Femur (tissue), 1 donor: ENCODE data around the gene BTBD16.
A peak's percentile ranks its signal among the peaks of the same experiment; 100 is the strongest.

ENCODE experiments used
- DNase-seq: peaks from one replicate; pipeline ENCODE4 v3.0.0-alpha.2; 2017

Gene BTBD16

DNA sequence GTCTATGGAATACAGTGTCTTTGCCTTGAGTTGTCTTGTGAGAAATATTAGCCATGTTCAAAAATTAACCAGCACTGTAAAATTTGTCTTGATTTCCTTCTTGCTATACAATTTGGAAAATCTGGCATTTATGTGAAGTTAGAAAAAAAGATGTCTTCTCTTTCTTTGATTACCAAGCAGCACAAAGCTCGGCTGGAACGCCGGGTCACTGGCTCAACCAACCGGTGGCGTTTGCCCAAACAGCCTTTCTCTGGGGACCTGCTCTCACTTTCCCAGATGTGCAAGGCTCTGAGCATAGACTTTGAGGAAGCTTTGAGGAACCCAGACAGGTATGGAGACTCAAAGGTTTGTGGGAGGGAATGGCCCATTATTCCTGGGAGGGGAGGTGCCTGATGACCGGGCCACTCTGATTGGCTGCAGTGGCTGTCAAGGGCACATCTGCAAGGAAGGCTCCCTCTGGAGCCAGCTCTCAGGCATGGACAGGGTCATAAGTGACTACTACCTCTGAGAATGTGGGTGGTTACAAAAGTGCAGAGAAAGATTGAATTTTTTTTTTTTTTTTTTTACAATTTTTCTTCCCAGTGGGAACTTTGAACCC is 5.6 kb downstream of the BTBD16 start:
- peak; percentile 6 for DNase-seq

GRCh38 chr10:122277526-122278136 is 6.5 kb downstream of the BTBD16 start:
- peak; percentile 11 for DNase-seq

DNA sequence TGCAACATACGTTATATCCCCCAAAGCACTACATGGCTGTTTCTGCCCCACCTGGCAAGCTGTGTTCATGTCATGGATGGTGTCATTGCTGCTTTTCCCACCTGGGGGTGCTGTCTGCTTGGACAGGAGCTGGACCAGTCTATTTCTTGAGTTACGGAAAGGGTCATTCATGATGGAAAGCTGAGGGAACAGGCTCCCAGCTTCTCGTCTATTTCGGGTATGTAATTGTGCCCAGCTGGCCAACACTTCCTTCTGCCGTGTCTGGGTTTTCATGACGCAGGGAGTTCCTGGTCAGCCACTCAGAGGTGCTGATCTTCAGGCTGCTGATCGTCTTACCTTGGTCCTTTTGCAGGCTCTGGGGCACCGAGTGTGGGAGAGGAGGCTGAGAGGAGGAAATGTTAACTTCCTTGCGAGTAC is 8.6 kb downstream of the BTBD16 start:
- peak; percentile 51 for DNase-seq

DNA sequence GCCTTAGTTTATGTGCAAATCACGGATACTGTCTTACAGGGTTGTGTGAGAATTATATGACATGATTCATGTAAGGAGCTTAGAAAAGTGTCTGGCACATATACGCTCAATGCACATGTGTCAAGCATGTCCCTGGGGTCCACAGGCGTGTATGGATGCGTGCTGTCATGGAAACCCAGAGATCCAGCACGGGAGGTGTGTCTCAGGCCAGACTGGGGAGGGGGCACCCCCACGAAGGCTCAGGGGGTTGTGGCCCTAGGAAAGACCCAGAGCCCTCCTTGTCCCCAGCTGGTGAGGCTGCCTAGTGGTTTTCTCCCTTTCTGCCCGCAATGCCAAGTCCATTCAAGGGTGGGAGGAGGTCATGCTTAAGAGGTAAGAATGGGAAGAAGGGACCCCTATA is 9.1 kb downstream of the BTBD16 start:
- DNase-seq, result peak; percentile 20

DNA sequence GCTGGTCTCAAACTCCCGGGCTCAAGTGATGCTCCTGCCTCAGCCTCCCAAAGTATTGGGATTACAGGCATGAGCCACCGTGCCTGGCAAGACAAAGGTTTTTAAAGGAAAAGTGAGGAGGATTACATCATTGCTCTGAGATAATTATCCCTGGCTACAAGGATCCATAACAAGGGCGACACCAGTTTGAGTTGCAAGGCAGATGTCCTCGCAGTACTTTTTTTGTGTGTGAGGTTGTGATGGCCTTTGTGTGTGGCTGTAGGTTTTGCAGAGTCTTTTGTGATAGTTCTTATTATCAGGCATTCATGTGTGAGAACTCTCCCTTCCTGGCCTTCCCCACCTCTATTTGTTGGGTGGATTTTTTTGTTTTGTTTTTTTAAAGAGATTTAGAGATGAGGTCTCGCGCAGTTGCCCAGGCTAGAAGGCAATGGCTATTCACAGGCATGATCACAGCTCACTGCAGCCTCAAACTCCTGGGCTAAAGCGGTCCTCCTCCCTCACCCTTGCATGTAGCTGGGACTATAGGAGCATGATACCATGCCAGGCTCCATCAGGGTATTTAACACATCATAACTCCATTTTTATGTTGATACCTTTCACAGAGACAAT is 10.0 kb downstream of the BTBD16 start:
- DNase-seq, result peak; percentile 8

GRCh38 chr10:122281751-122282150 is 10.7 kb downstream of the BTBD16 start:
- no peak for DNase-seq

DNA sequence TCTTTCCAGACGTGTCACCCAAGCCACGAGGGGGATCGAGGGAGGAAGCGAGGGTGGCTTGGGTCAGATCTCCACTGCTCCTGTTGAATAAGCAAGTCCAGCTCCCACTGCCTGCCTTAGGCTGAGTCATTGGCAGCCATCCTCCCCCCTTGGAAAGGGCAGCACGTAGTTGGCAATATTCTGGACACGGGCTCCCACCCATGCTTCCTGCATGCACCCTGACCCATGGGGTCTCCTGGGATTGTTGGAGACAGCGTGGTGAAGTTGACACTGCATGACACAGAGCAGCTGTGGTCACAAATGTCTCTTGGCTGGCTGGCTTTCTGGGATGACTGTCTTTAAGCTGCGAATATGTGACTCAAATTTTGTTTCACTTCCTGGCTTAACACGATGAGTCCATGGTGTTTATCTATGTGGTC is 11.2 kb downstream of the BTBD16 start:
- no peak for DNase-seq

GRCh38 chr10:122282909-122283308 is 11.8 kb downstream of the BTBD16 start:
- no peak for DNase-seq

DNA sequence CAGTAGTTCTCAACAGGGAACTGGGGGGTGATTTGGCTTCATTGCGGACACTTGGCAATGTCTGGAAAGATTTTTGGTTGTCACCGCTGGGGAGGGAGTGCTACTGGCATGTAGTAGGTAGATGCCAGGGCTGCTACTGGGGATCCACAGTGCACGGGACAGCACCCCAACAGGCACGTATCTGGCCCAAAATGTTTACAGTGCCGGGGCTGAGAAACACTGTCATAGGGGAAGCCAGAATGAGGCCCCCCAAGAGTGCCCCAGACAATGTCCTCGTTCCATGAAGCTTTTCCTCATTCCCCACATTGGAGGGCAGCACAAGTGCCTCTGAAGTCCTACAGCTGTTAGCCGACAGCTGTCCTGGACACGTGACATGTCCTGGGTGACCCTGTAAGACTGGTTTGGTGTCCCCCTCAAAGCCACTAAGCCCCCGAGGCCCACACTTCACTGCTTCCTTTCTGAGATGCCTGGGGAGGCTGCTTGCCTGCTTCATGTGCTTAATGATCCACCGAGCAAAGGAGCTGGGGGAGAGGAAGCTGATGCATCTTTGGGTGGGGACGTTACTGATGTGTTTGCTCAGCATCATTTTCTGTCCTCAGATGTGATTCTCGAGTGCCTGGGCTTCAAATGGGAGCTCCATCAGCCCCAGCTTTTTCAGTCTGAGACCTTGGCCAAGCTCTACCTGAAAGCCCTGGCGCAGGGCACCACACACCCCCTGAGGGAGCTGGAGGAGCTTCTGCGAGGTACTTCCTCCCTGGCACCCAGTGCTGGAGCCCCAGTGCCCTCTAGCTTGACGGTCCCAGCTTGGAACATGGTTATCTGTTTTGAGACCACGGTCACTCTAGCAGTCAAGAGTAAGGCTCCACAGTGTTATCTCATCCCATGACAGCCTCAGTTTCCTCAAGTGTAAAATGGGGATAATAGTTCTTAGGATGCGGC is 14.7 kb downstream of the BTBD16 start:
- DNase-seq, result no peak

DNA sequence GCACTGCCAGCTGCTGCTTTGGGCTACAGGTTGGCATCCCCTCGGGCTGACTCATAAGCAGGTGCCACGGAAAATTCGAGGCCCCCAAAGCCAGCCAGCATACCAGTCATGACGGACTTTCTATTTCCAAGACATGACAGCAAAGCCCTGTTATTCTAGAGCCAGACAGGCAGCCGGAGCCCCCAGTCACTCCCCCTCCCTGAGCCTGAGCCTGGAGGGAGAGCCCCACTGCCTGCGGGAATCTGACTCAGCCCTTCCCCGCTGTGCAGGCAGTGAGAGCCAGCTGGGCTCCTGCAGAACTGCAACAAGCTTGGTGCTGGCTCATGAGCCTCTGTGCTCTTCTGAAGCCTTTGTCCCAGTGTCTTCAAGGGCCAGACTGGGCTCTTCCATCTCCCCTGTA is 15.8 kb downstream of the BTBD16 start:
- peak; percentile 83 for DNase-seq

- DNase-seq, result no peak
Measured at GRCh38 chr10:122287570-122287969, 16.5 kb downstream of the BTBD16 start.

GRCh38 chr10:122288262-122288661 is 17.2 kb downstream of the BTBD16 start:
- no peak for DNase-seq

GRCh38 chr10:122288917-122289316 is 17.8 kb downstream of the BTBD16 start:
- DNase-seq, result no peak

DNA sequence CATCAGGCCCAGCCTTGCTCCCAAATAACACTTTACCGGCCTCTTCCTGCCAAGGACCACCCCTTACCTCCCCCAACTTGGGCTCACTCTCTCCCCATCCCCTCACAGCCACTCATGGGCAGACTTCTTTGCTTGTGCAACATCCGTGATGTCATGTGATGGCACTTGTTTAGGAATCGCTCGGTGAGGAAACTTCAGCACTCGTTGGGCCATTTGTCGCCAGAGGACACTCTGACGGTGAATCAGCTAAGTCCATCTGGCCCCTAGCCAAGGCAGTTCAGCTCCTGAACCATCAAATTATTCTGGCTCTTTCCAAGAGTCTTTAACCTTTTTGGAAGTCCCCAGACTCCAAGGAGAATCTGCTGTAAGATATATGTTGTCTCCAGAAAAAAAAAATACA is 19.2 kb downstream of the BTBD16 start:
- DNase-seq, result no peak

DNA sequence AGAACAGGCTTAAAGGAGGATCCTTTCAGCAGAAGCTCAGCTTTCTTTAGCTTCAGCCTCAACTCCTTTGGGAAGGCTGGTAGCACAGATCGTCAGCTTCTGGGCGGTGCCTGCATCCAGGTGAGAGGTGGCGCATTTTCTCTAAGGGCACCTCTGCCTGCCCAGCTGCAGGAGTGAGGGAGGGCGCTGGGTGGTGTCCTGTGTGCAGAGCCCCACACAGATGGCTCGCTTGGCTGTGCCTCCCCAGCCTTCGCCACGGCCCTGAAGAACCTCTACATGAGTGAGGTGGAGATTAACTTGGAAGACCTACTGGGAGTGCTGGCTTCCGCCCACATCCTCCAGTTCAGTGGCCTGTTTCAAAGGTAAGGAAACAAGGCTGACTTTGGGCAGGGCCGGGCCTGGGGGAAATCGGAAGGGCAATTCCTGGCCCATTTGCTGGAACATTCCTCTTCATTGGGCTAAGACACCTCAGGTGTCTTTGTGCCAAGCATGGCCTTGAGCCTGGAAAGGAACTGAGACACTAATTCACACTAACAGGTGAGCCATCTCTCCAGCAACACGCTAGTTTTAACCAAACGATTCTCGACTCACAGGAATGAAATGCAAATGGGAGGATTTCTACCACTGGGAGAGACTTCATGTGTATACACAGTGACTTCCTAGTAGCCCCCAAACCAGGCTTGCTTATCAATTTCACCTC is 19.9 kb downstream of the BTBD16 start:
- DNase-seq, result no peak

DNA sequence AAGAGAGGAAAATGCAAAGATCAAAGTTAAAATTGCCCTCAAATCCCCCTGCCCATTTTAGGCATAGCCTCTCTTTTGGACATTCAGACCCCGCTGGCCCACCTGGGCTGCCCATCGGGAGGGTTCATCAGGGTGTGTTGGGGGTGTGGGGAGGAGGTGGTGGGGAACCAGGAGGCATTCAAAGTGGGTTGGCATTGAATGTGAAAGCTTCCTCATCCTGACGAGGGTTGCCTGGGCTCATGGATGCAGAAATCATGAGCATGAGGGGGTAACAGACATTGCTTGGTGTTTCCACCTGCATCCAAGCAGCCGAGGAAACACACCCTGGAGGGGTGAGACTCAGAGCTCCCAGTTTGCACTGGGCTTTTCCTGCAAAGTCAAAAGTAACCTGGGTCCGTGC is 20.6 kb downstream of the BTBD16 start:
- DNase-seq, result no peak

GRCh38 chr10:122292376-122292775 is 21.3 kb downstream of the BTBD16 start:
- DNase-seq, result no peak

- no peak for DNase-seq
Measured at GRCh38 chr10:122293156-122293960, 22.3 kb downstream of the BTBD16 start.

GRCh38 chr10:122293961-122294380 is 22.9 kb downstream of the BTBD16 start:
- no peak for DNase-seq

- DNase-seq, result no peak
Measured at GRCh38 chr10:122294511-122295450, 23.7 kb downstream of the BTBD16 start.

DNA sequence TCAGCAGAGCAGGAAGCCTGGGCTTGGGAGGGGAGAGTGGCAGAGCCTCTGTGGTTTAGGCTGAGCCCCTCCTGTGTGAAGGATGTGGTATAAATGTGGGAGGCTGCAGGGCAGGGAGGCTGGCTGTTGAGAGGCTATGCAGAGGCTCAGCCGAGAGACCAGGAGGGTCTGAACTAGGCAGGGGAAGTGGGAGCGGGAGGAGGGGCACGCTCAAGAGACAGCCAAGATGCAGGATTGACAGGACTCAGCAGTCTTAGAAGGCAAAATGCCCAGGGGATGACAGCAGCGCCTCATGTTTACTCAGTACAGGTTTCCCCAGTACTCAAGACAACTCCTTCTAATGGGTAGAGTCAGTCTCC is 24.3 kb downstream of the BTBD16 start:
- DNase-seq, result no peak
